ENCODE measurements around the gene LMOD2.

LMOD2 gene

DNA sequence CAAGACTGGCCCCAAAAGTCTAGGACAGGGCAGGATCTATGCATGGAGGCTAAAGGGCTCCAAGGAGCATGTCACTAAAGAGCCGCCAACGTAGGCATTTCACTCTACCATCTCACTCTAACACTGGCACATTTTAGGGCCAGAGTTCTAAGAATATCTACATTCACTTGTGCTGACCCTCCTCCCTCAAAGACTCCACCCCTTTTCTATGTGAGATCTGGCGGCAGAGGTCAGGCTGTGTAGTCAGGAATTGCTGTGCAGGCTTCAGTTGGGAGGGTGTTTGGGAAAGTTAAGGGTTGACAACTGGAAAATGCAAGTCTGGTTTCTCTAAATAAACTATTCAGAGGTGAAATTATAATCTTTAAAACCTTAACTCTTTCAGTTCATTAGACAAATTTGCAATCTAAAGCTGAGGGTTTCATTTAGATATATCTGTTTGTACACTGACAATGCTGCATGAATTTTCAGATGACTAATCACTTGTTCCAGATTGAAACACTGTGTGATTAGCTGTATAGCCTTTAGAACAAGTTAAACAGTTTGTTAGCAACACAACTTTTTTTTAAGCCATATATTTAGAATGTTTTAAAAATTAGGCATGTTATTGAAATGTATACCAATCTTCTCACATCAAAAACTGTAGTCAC is 18.2 kb downstream of the LMOD2 start:
- no peak for DNase-seq (ENCODE audit: low spot score)

DNA sequence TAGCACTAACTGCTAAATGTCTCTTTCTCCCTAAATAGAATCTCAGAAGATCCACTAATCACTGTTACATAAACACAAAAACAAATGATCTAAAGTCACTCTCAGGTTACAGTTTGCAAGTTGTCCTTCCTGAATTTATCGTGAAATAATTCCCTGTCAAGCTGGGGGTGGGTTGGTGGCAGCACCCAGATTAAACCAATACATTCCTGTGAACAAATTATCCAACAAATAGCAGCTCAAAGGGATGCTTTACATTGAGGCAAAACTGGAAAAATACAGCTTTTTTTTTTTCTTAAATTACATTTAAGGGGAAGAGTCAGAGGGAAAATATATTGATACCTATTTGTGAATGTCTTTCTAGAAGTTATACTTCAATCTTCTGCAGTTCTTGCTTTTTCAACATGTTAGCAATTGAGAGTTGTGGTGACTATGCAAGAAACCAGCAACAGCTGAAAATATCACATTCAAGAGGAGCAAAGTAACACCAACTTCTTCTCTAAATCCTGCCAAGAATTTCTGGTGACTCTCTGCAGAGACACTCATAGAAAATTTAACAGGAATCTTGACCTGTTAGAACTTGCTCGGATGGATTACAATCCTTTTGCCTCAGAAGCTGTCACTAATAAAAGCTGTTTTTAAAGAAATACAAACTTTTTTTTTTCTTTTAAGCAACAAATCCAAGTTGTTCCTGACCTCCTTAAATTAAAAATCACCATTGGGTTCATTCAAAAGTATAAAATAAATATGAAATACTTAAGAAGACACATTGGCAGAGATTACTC is 18.9 kb downstream of the LMOD2 start:
- DNase-seq (ENCODE audit: low spot score), result peak; percentile 11

DNA sequence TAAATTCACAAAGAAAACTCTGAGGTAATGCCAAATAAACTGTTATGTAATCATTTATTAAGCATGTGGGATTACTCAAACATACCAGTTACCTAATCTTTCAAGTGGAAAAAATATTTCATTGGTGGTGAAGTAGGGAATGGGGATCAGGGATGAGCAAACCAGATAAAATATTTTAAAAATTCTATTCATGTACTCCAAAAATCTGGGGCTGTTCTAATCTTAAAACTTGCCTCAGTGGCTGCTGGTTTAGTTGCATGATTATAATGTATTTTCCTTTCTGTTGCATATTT is 19.5 kb downstream of the LMOD2 start:
- peak; percentile 35 for DNase-seq (ENCODE audit: low spot score)

- no peak for DNase-seq (ENCODE audit: low spot score)
These were observed 21.5 kb downstream of the LMOD2 start for GRCh38 chr7:123677061-123677715.

GRCh38 chr7:123679614-123680013 is 23.9 kb downstream of the LMOD2 start:
- DNase-seq (ENCODE audit: low spot score), result no peak

DNA sequence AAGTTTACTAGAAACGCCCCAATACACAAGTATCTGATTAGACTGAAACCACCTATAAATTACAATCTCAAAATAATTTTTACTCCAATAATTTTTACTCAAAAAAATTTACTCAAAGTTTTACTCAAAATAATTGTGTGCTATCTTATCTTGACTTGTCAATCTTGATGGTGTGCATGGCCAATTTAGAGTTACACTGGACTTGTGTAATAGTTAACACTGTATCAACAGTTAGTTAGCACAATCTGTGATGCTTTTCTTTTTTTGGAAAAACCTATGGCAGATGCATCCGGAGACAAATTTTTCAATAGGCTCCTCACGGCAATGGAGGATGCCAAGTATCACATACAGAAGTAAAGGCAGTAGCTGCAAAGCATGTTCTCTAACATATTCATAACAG is 24.9 kb downstream of the LMOD2 start:
- DNase-seq (ENCODE audit: low spot score), result no peak

- no peak for DNase-seq (ENCODE audit: low spot score)
These were observed 25.9 kb downstream of the LMOD2 start for GRCh38 chr7:123681561-123681960.

- peak; percentile 68 for DNase-seq (ENCODE audit: low spot score)
These were observed 27.0 kb downstream of the LMOD2 start for GRCh38 chr7:123682690-123683089.

DNA sequence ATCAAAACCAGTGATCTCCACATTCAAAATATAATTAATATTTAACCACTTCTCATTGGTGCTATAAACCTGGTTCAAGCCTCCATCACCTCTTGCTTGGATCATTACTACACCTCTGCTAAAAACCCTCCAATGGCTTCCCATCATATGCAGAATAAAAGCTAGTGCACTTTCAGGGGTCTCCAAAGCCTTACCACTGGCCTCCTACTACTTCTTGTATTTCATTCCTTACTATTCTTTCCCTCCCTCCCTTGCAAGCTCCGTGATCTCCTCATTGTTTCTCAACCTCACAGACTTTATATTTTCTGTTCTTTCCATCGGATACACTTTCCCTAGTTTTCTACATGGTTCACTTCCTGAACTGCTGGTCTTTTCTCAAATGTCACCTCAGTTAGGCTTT is 31.5 kb downstream of the LMOD2 start:
- no peak for DNase-seq (ENCODE audit: low spot score)

DNA sequence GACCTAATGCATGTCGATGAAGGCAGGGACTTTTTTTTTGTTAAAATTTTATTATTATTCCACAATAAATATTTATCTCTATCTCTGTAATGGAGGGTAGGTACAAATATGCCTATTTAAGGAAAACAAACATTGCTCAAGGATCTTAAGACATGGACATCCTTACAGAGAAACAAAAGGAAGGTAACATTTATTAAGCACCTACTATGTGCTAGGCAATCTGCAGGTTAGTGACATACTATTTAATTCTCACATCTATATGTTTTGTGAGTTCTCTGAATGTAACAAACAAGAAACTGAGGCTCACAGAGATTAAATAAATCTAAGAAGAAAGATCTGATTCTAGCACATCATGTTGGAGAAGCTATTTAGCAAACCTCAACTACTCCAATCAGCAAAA is 32.1 kb downstream of the LMOD2 start:
- no peak for DNase-seq (ENCODE audit: low spot score)

DNA sequence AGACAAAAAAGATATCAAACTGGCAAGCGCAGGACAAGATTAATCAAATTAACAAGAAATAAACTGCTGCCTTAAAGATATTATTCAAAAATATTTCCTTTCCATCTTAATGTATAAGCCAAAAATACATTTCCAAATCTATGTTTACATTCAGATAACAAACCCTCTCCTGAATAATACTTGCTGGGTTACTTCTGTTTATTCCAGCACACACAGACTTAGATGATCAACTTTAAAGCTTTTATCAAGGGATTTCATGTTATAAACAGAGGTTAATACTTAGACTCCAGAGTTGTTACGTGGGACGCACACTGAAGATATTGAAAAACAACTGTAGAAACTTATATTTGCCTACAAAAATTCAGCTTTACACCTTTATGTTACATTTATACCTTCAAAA is 33.6 kb downstream of the LMOD2 start:
- no peak for DNase-seq (ENCODE audit: low spot score)

GRCh38 chr7:123690550-123690949 is 34.9 kb downstream of the LMOD2 start:
- no peak for DNase-seq (ENCODE audit: low spot score)

GRCh38 chr7:123692471-123692877 is 36.8 kb downstream of the LMOD2 start:
- DNase-seq (ENCODE audit: low spot score), result no peak

DNA sequence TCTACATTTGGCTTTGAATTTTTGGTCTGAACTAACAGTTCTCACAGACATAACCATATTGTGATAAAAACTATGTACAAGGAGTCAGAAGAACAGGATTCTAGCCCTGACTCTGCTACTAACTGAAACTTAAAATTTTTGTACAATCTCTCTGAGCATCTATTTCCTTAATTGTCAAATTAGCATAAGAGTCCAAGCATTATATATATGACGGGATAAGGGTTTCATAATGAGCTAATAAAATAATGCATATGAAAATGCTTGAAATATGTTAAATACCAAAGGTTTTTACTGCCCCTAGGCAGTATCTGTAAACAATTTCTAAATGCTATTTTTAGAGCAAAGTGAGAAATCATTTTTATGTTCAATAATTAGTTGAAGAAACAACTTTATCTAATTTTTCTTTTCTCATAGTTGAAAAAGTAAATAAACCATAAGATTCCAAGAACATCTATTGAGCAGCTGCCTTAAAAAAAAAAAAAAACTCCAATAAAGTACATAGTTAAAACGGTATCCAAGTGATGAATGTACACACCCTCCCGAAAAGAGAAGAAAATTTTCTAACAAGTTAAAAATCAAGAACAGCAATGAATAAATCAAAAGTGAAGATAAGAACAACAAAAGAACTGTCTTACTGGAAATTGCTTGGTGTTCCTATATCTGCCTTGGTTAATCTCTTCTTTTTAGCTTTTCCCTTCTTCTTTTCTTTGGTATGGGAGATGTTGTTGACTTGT is 40.4 kb downstream of the LMOD2 start:
- DNase-seq (ENCODE audit: low spot score), result no peak

DNA sequence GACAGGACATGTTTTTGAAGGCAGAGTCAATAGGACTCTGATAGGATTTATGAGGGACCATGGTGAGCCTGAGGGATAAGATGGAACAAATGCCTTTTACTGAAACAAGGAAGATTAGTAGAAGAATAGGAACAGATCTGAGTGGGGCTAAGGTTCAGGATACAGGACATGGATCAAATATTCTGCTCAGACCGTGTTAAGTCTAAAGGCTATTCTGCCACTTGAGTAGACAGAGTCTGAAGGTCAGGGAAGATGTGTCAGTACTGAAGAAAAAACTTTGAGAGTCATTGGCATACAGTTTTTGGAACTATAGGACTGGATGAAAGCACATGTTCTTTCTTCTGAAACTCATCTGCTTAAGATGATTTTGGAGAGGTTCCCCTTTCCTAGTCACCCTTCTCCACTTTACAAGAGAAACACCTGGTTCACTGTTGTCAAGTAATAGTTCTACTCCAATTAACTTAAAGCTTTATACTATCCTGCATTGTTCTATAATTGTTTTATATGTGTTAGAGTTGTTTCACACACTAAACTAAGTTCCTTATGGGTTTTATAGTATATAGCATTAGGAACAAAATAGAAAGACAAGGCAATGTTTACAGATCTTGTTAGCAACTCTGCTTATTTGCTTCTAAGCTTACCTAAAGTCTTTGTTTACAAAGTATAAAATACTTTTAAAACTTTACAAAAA is 49.7 kb downstream of the LMOD2 start:
- DNase-seq (ENCODE audit: low spot score), result no peak

GRCh38 chr7:123709525-123709924 is 53.9 kb downstream of the LMOD2 start:
- no peak for DNase-seq (ENCODE audit: low spot score)

DNA sequence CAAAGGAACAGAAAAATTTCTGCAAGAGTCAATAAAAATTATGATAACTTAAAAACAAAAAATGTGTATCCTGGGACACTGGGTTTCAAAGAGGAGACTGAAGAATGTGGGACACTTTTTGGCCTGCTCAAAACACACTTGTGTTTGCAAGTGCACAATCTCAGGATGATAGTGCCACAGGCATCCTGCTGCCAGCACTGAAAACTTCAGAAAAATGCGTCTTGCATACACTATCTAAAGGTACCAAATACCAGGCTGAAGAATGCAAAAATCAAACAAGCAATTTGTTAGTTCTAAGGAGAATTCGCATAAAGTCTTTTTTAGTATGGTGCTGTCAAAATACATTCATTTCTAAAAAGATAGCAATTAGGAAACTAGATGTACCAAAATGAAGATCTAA is 55.0 kb downstream of the LMOD2 start:
- DNase-seq (ENCODE audit: low spot score), result no peak

DNA sequence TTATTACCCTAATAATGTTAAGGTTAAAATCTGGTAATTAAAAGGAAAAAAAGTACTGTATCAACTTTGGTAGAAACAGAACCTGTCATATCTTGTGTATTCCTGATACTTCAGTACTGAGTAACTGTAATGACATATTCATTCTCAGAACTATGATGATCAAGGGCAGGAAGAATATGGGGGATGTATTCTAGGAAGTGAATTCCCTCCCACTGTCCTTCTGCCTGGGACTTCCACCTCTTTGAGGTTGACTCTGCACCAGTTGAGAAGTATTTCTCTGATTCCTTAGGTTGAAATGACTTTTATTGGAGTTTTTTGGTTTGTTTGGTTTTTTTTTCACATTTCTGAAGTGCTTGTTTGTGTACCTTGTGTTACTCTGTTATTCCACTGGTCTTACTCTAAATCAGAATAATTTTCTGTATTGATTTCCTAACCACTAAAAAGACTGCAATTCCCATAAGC is 56.2 kb downstream of the LMOD2 start:
- peak; percentile 11 for DNase-seq (ENCODE audit: low spot score)

DNA sequence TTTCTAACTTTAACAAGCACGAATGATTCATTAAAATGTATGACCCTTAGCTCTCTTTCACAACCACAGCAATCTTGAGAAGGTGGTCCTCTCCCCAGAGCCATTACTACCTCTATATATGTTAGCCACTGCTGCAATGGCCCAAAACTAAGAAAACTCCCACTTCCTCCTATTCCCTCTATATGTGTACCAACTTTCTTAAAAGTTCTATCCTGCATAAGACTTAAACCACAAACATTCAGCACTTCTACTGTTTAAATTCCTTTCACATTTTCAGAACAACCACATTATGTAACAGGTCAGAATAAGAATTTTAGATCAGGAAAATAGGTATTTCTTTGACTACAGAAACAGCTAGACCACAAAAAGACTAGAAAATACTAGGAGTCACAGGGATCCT is 57.0 kb downstream of the LMOD2 start:
- DNase-seq (ENCODE audit: low spot score), result peak; percentile 31

Measured in kidney tubule cell (primary cell).